Measurements from ENCODE around the gene LMBRD1. TPM values are rescaled to one million over a fixed set of nuclear protein-coding genes. Genes with fewer than 3 reads are reported as not detected.

Gene LMBRD1
- total RNA-seq, 2 experiments from 2014 or later, result 15.2 TPM

GRCh38 chr6:69784595-69785377 lies 12.0 kb downstream of the LMBRD1 start:
- H3K9me3 Mint-ChIP-seq, result no peaks in the 10 kb centered on the region
- peaks cover 23% of the 10 kb centered on the region for H3K36me3 Mint-ChIP-seq
- H3K27ac Mint-ChIP-seq, result no peak overlapping the region
- peaks cover 31% of the 10 kb centered on the region for H3K4me1 Mint-ChIP-seq
- H3K4me3 Mint-ChIP-seq, result peak overlapping the region; percentile 3
- no peak for DNase-seq
- no peaks in the 10 kb centered on the region for H3K27me3 Mint-ChIP-seq

- no peak for DNase-seq
- no peaks in the 10 kb centered on the region for H3K27me3 Mint-ChIP-seq
- no peak overlapping the region for H3K27ac Mint-ChIP-seq
- no peak overlapping the region for H3K4me3 Mint-ChIP-seq
- peaks cover 25% of the 10 kb centered on the region for H3K36me3 Mint-ChIP-seq
- no peaks in the 10 kb centered on the region for H3K9me3 Mint-ChIP-seq
- peaks cover 29% of the 10 kb centered on the region for H3K4me1 Mint-ChIP-seq
Measured at GRCh38 chr6:69783108-69783507, 13.7 kb downstream of the LMBRD1 start.

GRCh38 chr6:69780585-69781178 lies 16.1 kb downstream of the LMBRD1 start:
- no peak for DNase-seq
- peaks cover 35% of the 10 kb centered on the region for H3K36me3 Mint-ChIP-seq
- no peak overlapping the region for H3K4me3 Mint-ChIP-seq
- H3K4me1 Mint-ChIP-seq, result peaks cover 25% of the 10 kb centered on the region
- no peak overlapping the region for H3K27ac Mint-ChIP-seq
- H3K27me3 Mint-ChIP-seq, result no peaks in the 10 kb centered on the region
- H3K9me3 Mint-ChIP-seq, result no peaks in the 10 kb centered on the region

- Mint-ChIP-seq H3K36me3 (peaks cover 62% of the 10 kb centered on the region), H3K27me3 (no peaks in the 10 kb centered on the region), H3K4me1 (peaks cover 32% of the 10 kb centered on the region), H3K27ac (no peak overlapping the region), H3K4me3 (no peak overlapping the region), H3K9me3 (peaks cover 11% of the 10 kb centered on the region)
- no peak for DNase-seq
Measured at GRCh38 chr6:69775941-69776340, 20.9 kb downstream of the LMBRD1 start.

- H3K36me3 Mint-ChIP-seq, result peaks cover 65% of the 10 kb centered on the region
- DNase-seq, result no peak
- peaks cover 28% of the 10 kb centered on the region for H3K4me1 Mint-ChIP-seq
- no peak overlapping the region for H3K27ac Mint-ChIP-seq
- H3K9me3 Mint-ChIP-seq, result peaks cover 11% of the 10 kb centered on the region
- no peaks in the 10 kb centered on the region for H3K27me3 Mint-ChIP-seq
- H3K4me3 Mint-ChIP-seq, result no peak overlapping the region
Measured at GRCh38 chr6:69775585-69775849, 21.3 kb downstream of the LMBRD1 start.

- Mint-ChIP-seq H3K9me3 (peaks cover 14% of the 10 kb centered on the region), H3K27ac (no peak overlapping the region), H3K27me3 (no peaks in the 10 kb centered on the region), H3K4me3 (no peak overlapping the region), H3K36me3 (peaks cover 65% of the 10 kb centered on the region), H3K4me1 (peaks cover 28% of the 10 kb centered on the region)
- DNase-seq, result no peak
Measured at GRCh38 chr6:69774740-69775584, 21.8 kb downstream of the LMBRD1 start.

GRCh38 chr6:69771158-69771906 lies 25.5 kb downstream of the LMBRD1 start:
- no peaks in the 10 kb centered on the region for H3K27me3 Mint-ChIP-seq
- H3K27ac Mint-ChIP-seq, result peak overlapping the region; percentile 30
- no peak for DNase-seq
- H3K4me3 Mint-ChIP-seq, result no peak overlapping the region
- H3K36me3 Mint-ChIP-seq, result peaks cover 60% of the 10 kb centered on the region
- H3K4me1 Mint-ChIP-seq, result peaks cover 27% of the 10 kb centered on the region
- H3K9me3 Mint-ChIP-seq, result peaks cover 21% of the 10 kb centered on the region

- Mint-ChIP-seq H3K4me1 (peaks cover 17% of the 10 kb centered on the region), H3K36me3 (peaks cover 54% of the 10 kb centered on the region), H3K27ac (no peak overlapping the region), H3K27me3 (no peaks in the 10 kb centered on the region), H3K9me3 (peaks cover 11% of the 10 kb centered on the region), H3K4me3 (no peak overlapping the region)
- DNase-seq, result no peak
Measured at GRCh38 chr6:69768664-69769063, 28.1 kb downstream of the LMBRD1 start.

GRCh38 chr6:69763763-69764162 lies 33.0 kb downstream of the LMBRD1 start:
- Mint-ChIP-seq H3K27ac (no peak overlapping the region), H3K4me3 (no peak overlapping the region), H3K9me3 (peaks cover under 1% of the 10 kb centered on the region), H3K36me3 (peaks cover 35% of the 10 kb centered on the region), H3K4me1 (peaks cover 18% of the 10 kb centered on the region), H3K27me3 (no peaks in the 10 kb centered on the region)
- DNase-seq, result no peak

GRCh38 chr6:69761853-69762252 lies 35.0 kb downstream of the LMBRD1 start:
- Mint-ChIP-seq H3K4me3 (no peak overlapping the region), H3K4me1 (peaks cover 26% of the 10 kb centered on the region), H3K27ac (no peak overlapping the region), H3K36me3 (peaks cover 40% of the 10 kb centered on the region), H3K9me3 (peaks cover under 1% of the 10 kb centered on the region), H3K27me3 (no peaks in the 10 kb centered on the region)
- no peak for DNase-seq

- H3K27me3 Mint-ChIP-seq, result no peaks in the 10 kb centered on the region
- H3K36me3 Mint-ChIP-seq, result peaks cover 46% of the 10 kb centered on the region
- DNase-seq, result no peak
- H3K4me1 Mint-ChIP-seq, result peaks cover 23% of the 10 kb centered on the region
- H3K4me3 Mint-ChIP-seq, result no peak overlapping the region
- peaks cover 14% of the 10 kb centered on the region for H3K9me3 Mint-ChIP-seq
- no peak overlapping the region for H3K27ac Mint-ChIP-seq
Measured at GRCh38 chr6:69758214-69758613, 38.6 kb downstream of the LMBRD1 start.

- Mint-ChIP-seq H3K36me3 (peaks cover 37% of the 10 kb centered on the region), H3K27me3 (no peaks in the 10 kb centered on the region), H3K4me1 (peaks cover 21% of the 10 kb centered on the region), H3K9me3 (peaks cover 14% of the 10 kb centered on the region), H3K4me3 (no peak overlapping the region), H3K27ac (no peak overlapping the region)
- DNase-seq, result no peak
Measured at GRCh38 chr6:69756907-69757306, 39.9 kb downstream of the LMBRD1 start.

GRCh38 chr6:69756366-69756765 lies 40.4 kb downstream of the LMBRD1 start:
- Mint-ChIP-seq H3K4me1 (peaks cover 21% of the 10 kb centered on the region), H3K27me3 (no peaks in the 10 kb centered on the region), H3K27ac (no peak overlapping the region), H3K36me3 (peaks cover 32% of the 10 kb centered on the region), H3K9me3 (peaks cover 14% of the 10 kb centered on the region), H3K4me3 (no peak overlapping the region)
- no peak for DNase-seq

- no peak overlapping the region for H3K4me3 Mint-ChIP-seq
- peaks cover 3% of the 10 kb centered on the region for H3K4me1 Mint-ChIP-seq
- H3K27ac Mint-ChIP-seq, result no peak overlapping the region
- H3K27me3 Mint-ChIP-seq, result no peaks in the 10 kb centered on the region
- H3K36me3 Mint-ChIP-seq, result no peaks in the 10 kb centered on the region
- H3K9me3 Mint-ChIP-seq, result no peaks in the 10 kb centered on the region
- DNase-seq, result no peak
Measured at GRCh38 chr6:69735027-69735426, 61.8 kb downstream of the LMBRD1 start.

GRCh38 chr6:69732640-69733039 lies 64.2 kb downstream of the LMBRD1 start:
- DNase-seq, result no peak
- no peaks in the 10 kb centered on the region for H3K36me3 Mint-ChIP-seq
- H3K4me1 Mint-ChIP-seq, result peaks cover 3% of the 10 kb centered on the region
- H3K27me3 Mint-ChIP-seq, result no peaks in the 10 kb centered on the region
- no peak overlapping the region for H3K27ac Mint-ChIP-seq
- no peak overlapping the region for H3K4me3 Mint-ChIP-seq
- H3K9me3 Mint-ChIP-seq, result no peaks in the 10 kb centered on the region
